GM18508 (cell line): ENCODE data around the gene ZNF280C.

Experiments
- ATAC-seq: cut with Tn5 transposase; IDR thresholded peaks from one replicate; pipeline ENCODE4 v1.9.1; 2021; ENCODE audit warnings: moderate number of reproducible peaks; ENCODE audit not compliant: insufficient read depth, unreplicated experiment

Gene ZNF280C

DNA sequence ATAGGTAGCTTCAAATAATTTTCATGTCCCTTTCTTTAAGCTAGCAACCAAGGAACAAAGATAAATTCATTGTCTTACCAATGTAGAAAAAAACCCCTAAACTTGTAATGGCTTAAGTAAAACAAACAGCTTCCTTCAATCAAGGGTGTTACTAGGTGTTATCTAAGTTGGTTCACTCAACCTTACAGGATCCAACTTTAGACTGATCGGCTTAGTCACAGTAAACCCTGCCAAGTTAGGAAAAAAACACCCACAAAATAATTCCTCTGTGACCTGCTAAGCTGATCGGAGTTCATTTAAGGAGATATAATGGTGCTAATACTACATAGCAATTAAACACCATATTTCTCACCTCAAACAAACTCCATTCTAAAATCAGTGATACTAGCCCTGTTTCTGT lies 113.1 kb downstream of the ZNF280C start:
- ATAC-seq, result no peak
